ENCODE measurements around the gene GPR55.

Gene GPR55

GRCh38 chr2:230949966-230950873 is 25.2 kb upstream of the GPR55 start:
- TF ChIP-seq CTCF (conservative IDR thresholded peaks at IDR 0.05; ENCODE audit: low read length), result no peak
- no peak for DNase-seq (ENCODE audit: low read depth)
- no peak overlapping the region for H3K4me3 ChIP-seq (ENCODE audit: low read length)

- no peak for DNase-seq (ENCODE audit: low read depth)
- no peak overlapping the region for H3K4me3 ChIP-seq (ENCODE audit: low read length)
- TF ChIP-seq CTCF (conservative IDR thresholded peaks at IDR 0.05; ENCODE audit: low read length), result no peak
Measured at GRCh38 chr2:230947908-230948365, 22.9 kb upstream of the GPR55 start.

- TF ChIP-seq CTCF (conservative IDR thresholded peaks at IDR 0.05; ENCODE audit: low read length), result no peak
- H3K4me3 ChIP-seq (ENCODE audit: low read length), result no peak overlapping the region
- no peak for DNase-seq (ENCODE audit: low read depth)
Measured at GRCh38 chr2:230947235-230947576, 22.2 kb upstream of the GPR55 start.

- DNase-seq (ENCODE audit: low read depth), result no peak
- TF ChIP-seq CTCF (conservative IDR thresholded peaks at IDR 0.05; ENCODE audit: low read length), result no peak
- no peak overlapping the region for H3K4me3 ChIP-seq (ENCODE audit: low read length)
Measured at GRCh38 chr2:230946429-230947234, 21.6 kb upstream of the GPR55 start.

- no peak for DNase-seq (ENCODE audit: low read depth)
- TF ChIP-seq CTCF (conservative IDR thresholded peaks at IDR 0.05; ENCODE audit: low read length), result no peak
- H3K4me3 ChIP-seq (ENCODE audit: low read length), result no peak overlapping the region
Measured at GRCh38 chr2:230944757-230945372, 19.8 kb upstream of the GPR55 start.

- no peak for DNase-seq (ENCODE audit: low read depth)
- TF ChIP-seq CTCF (conservative IDR thresholded peaks at IDR 0.05; ENCODE audit: low read length), result no peak
- no peak overlapping the region for H3K4me3 ChIP-seq (ENCODE audit: low read length)
Measured at GRCh38 chr2:230944123-230944653, 19.1 kb upstream of the GPR55 start.
